Measurements from ENCODE around the gene DNAJC3.
"Not testable (repeated sequence)": the region's sequence is repeated elsewhere in the genome, so short reads cannot be mapped to it uniquely, and the experiment has no call there.

DNAJC3 gene

DNA sequence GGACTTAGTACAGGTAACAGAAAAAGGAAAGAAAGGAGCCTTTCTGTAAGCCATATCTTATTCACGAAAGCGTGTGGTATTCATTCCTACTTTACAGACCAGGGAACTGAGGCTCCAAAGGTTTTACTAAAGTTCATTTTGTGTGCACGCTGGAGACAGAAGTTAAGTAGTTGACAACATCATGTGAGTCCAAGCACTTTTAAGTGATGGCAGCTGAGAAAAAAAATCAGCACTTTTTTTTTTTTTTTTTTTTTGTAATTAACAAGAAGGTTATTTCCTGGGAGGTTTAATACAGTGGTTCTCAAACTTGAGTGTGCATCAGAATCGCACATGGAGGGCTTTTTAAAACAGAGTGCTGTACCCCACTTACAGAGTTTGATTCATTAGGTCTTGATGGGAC lies 2.0 kb downstream of the DNAJC3 start:
- Histone ChIP-seq H3K79me2 (ENCODE audit: low read length) (peaks cover 75% of the 10 kb centered on the region), H3K36me3 (replicated peaks; ENCODE audit: low read depth, low read length) (peaks cover 33% of the 10 kb centered on the region), H3K27ac (ENCODE audit: low read length) (no peak overlapping the region), H3K4me3 (ENCODE audit: low read length) (peak overlapping the region; percentile 93; the same call in 1 of the 2 replicates), H3K4me2 (ENCODE audit: low read length) (peak overlapping the region; percentile 84), H3K9me3 (ENCODE audit: insufficient read depth, low read length) (no peaks in the 10 kb centered on the region), H2AFZ (ENCODE audit: low read depth, low read length) (no peak overlapping the region), H3K9ac (ENCODE audit: low read length) (no peak overlapping the region), H3K4me1 (ENCODE audit: low read length) (peaks cover 30% of the 10 kb centered on the region), H3K27me3 (ENCODE audit: low read depth, low read length) (no peaks in the 10 kb centered on the region), H4K20me1 (ENCODE audit: insufficient read depth, low read length) (peaks cover 46% of the 10 kb centered on the region)
- TF ChIP-seq, protein P1, sequence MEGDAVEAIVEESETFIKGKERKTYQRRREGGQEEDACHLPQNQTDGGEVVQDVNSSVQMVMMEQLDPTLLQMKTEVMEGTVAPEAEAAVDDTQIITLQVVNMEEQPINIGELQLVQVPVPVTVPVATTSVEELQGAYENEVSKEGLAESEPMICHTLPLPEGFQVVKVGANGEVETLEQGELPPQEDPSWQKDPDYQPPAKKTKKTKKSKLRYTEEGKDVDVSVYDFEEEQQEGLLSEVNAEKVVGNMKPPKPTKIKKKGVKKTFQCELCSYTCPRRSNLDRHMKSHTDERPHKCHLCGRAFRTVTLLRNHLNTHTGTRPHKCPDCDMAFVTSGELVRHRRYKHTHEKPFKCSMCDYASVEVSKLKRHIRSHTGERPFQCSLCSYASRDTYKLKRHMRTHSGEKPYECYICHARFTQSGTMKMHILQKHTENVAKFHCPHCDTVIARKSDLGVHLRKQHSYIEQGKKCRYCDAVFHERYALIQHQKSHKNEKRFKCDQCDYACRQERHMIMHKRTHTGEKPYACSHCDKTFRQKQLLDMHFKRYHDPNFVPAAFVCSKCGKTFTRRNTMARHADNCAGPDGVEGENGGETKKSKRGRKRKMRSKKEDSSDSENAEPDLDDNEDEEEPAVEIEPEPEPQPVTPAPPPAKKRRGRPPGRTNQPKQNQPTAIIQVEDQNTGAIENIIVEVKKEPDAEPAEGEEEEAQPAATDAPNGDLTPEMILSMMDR (IDR thresholded peaks at IDR 0.05; ENCODE audit: low read depth, low read length), result no peak
- TF ChIP-seq EZH2phosphoT487 (IDR thresholded peaks at IDR 0.05; ENCODE audit: low read depth), result no peak

DNA sequence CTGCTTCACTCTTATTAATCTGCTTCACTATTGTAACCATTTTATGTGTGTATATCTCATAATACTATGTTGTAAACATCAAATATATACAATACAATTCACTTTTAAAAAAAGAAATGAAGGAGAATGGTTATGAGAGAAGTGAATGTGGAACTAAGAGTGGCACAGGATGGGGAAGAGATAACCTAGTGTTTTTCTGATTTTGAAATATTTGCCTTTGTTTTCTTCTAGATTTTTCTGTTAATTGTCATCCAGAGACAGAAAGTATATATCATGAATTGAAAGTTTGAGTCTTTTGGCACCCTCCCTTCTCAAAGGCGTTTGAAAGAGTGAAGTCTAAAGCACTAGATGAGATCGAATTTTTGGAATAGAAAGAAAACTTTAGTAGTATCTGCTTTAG lies 2.8 kb downstream of the DNAJC3 start:
- Histone ChIP-seq H2AFZ (ENCODE audit: low read depth, low read length) (no peak overlapping the region), H3K4me2 (ENCODE audit: low read length) (peak overlapping the region; percentile 13; the same call in 1 of the 2 replicates), H3K27me3 (ENCODE audit: low read depth, low read length) (no peaks in the 10 kb centered on the region), H3K79me2 (ENCODE audit: low read length) (peaks cover 83% of the 10 kb centered on the region), H3K9ac (ENCODE audit: low read length) (no peak overlapping the region), H3K4me1 (ENCODE audit: low read length) (peaks cover 30% of the 10 kb centered on the region), H3K9me3 (ENCODE audit: insufficient read depth, low read length) (no peaks in the 10 kb centered on the region), H4K20me1 (ENCODE audit: insufficient read depth, low read length) (peaks cover 53% of the 10 kb centered on the region), H3K4me3 (ENCODE audit: low read length) (no peak overlapping the region), H3K27ac (ENCODE audit: low read length) (no peak overlapping the region), H3K36me3 (replicated peaks; ENCODE audit: low read depth, low read length) (peaks cover 33% of the 10 kb centered on the region)
- no peak for TF ChIP-seq EZH2phosphoT487 (IDR thresholded peaks at IDR 0.05; ENCODE audit: low read depth)
- TF ChIP-seq, protein P1 (IDR thresholded peaks at IDR 0.05; ENCODE audit: low read depth, low read length), result no peak

DNA sequence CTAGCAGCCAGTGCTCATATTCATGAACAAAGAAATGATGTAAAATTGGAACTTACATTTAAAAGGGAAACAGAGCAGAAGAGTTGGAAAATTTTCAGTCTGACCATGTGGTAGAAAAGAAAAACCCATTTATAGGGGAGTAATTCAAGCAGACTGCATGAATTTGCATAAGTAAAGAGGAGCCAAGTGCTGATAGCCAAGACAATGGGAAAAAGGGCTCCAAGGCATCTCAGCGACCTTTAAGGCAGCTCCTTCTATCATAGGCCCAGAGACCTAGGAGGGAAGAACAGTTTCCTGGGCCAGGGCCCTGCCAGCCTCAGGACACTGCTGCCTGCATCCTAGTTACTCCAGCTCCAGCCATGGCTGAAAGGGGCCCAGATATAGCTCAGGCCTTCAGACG lies 7.5 kb downstream of the DNAJC3 start:
- Histone ChIP-seq H4K20me1 (ENCODE audit: insufficient read depth, low read length) (peaks cover 73% of the 10 kb centered on the region), H3K9ac (ENCODE audit: low read length) (no peak overlapping the region), H2AFZ (ENCODE audit: low read depth, low read length) (no peak overlapping the region), H3K27ac (ENCODE audit: low read length) (no peak overlapping the region), H3K4me1 (ENCODE audit: low read length) (peaks cover 11% of the 10 kb centered on the region), H3K27me3 (ENCODE audit: low read depth, low read length) (no peaks in the 10 kb centered on the region), H3K36me3 (replicated peaks; ENCODE audit: low read depth, low read length) (peaks cover 33% of the 10 kb centered on the region), H3K4me3 (ENCODE audit: low read length) (no peak overlapping the region), H3K4me2 (ENCODE audit: low read length) (no peak overlapping the region), H3K9me3 (ENCODE audit: insufficient read depth, low read length) (peaks cover 13% of the 10 kb centered on the region; the same call in 1 of the 2 replicates), H3K79me2 (ENCODE audit: low read length) (peaks cover 99% of the 10 kb centered on the region)
- TF ChIP-seq, protein P1 (IDR thresholded peaks at IDR 0.05; ENCODE audit: low read depth, low read length), result no peak
- TF ChIP-seq EZH2phosphoT487 (IDR thresholded peaks at IDR 0.05; ENCODE audit: low read depth), result no peak

DNA sequence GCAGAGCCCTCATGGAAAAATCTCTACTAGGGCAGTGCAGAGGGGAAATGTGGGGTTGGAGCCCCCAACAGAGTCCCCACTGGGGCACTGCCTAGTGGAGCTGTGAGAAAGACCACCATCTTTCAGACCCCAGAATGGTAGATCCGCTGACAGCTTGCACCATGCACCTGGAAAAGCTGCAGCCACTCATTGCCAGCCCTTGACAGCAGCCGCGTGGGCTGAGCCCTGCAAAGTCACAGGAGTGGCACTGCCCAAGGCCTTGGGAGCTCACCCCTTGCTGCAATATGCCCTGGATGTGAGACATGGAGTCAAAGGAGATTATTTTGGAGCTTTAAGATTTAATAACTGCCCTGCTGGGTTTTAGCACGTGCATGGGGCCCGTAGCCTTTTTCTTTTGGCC lies 8.0 kb downstream of the DNAJC3 start:
- not testable (repeated sequence) for H3K27ac ChIP-seq (ENCODE audit: low read length); H3K4me1 ChIP-seq (ENCODE audit: low read length)
- H3K79me2 ChIP-seq (ENCODE audit: low read length), result peaks cover 98% of the 10 kb centered on the region

DNA sequence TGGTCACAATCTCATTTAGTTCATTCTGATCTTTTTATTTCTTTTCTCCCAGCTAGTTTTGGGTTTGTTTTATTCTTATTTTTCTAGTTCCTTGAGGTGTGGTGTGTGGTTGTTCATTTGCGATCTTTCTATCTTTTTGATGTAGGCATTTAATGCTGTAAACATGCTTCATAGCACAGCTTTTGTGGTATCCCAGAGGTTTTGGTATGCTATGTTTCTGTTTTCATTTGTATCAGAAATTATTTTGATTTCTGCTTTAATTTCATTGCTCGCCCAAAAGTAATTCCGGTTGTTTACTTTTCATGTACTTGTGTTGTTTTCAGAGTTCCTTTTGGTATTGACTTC lies 12.6 kb downstream of the DNAJC3 start:
- no peak overlapping the region for H3K4me3 ChIP-seq (ENCODE audit: low read length)
- H3K36me3 ChIP-seq (replicated peaks; ENCODE audit: low read depth, low read length), result peaks cover 16% of the 10 kb centered on the region
- H3K9me3 ChIP-seq (ENCODE audit: insufficient read depth, low read length), result peaks cover 17% of the 10 kb centered on the region; the same call in 1 of the 2 replicates
- H3K27me3 ChIP-seq (ENCODE audit: low read depth, low read length), result no peaks in the 10 kb centered on the region
- no peak overlapping the region for H3K27ac ChIP-seq (ENCODE audit: low read length)
- no peak overlapping the region for H3K4me2 ChIP-seq (ENCODE audit: low read length)
- H3K79me2 ChIP-seq (ENCODE audit: low read length), result peaks cover 54% of the 10 kb centered on the region
- no peak overlapping the region for H3K9ac ChIP-seq (ENCODE audit: low read length)
- H4K20me1 ChIP-seq (ENCODE audit: insufficient read depth, low read length), result peaks cover 44% of the 10 kb centered on the region
- peaks cover 6% of the 10 kb centered on the region; the same call in 1 of the 2 replicates for H3K4me1 ChIP-seq (ENCODE audit: low read length)
- TF ChIP-seq, protein P1 (IDR thresholded peaks at IDR 0.05; ENCODE audit: low read depth, low read length), result no peak
- no peak for TF ChIP-seq EZH2phosphoT487 (IDR thresholded peaks at IDR 0.05; ENCODE audit: low read depth)
- no peak overlapping the region for H2AFZ ChIP-seq (ENCODE audit: low read depth, low read length)

More for the DNA sequence above, 8.0 kb downstream of the DNAJC3 start:
- peaks cover 35% of the 10 kb centered on the region for H3K36me3 ChIP-seq (replicated peaks; ENCODE audit: low read depth, low read length)
- H3K9me3 ChIP-seq (ENCODE audit: insufficient read depth, low read length), result peaks cover 17% of the 10 kb centered on the region; the same call in 1 of the 2 replicates
- not testable (repeated sequence) for H3K9ac ChIP-seq (ENCODE audit: low read length); H2AFZ ChIP-seq (ENCODE audit: low read depth, low read length); H3K4me3 ChIP-seq (ENCODE audit: low read length); H3K27me3 ChIP-seq (ENCODE audit: low read depth, low read length); H3K4me2 ChIP-seq (ENCODE audit: low read length)
- H4K20me1 ChIP-seq (ENCODE audit: insufficient read depth, low read length), result peaks cover 72% of the 10 kb centered on the region

DNA sequence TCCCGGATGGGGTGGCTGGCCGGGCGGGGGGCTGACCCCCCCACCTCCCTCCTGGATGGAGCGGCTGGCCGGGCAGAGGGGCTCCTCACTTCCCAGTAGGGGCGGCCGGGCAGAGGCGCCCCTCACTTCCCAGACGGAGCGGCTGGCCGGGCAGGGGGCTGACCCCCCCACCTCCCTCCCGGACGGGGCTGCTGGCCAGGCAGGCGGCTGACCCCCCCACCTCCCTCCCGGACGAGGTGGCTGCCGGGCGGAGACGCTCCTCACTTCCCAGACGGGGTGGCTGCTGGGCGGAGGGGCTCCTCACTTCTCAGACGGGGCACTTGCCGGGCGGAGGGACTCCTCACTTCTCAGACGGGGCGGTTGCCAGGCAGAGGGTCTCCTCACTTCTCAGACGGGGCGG lies 14.0 kb downstream of the DNAJC3 start:
- Histone ChIP-seq H3K9me3 (ENCODE audit: insufficient read depth, low read length) (peaks cover 17% of the 10 kb centered on the region; the same call in 1 of the 2 replicates), H4K20me1 (ENCODE audit: insufficient read depth, low read length) (peaks cover 34% of the 10 kb centered on the region), H3K79me2 (ENCODE audit: low read length) (peaks cover 39% of the 10 kb centered on the region), H3K36me3 (replicated peaks; ENCODE audit: low read depth, low read length) (peaks cover 27% of the 10 kb centered on the region)
- H3K27me3 ChIP-seq (ENCODE audit: low read depth, low read length); H3K27ac ChIP-seq (ENCODE audit: low read length); H2AFZ ChIP-seq (ENCODE audit: low read depth, low read length); H3K4me2 ChIP-seq (ENCODE audit: low read length); H3K9ac ChIP-seq (ENCODE audit: low read length); H3K4me1 ChIP-seq (ENCODE audit: low read length); H3K4me3 ChIP-seq (ENCODE audit: low read length): not testable (repeated sequence)

Measured in OCI-LY3 (cell line).